H1 (cell line): ENCODE measurements around the gene MCL1. TPM values are rescaled to one million over a fixed set of nuclear protein-coding genes. Genes with fewer than 3 reads are reported as not detected.

Experiments used
- ATF2 ChIP-seq: IDR thresholded peaks from 2 replicates; pipeline ENCODE4 v1.6.1; 2012; ENCODE audit warnings: low read length, inconsistent platforms
- CHD7 ChIP-seq: fragments of 300-600 bp; sonication (generic); IDR thresholded peaks from 2 replicates; pipeline ENCODE4 v1.7.1; 2012; ENCODE audit warnings: low read length, moderate library complexity, mild to moderate bottlenecking, inconsistent platforms; ENCODE audit not compliant: insufficient replicate concordance
- JUN ChIP-seq: IDR thresholded peaks from 2 replicates; pipeline ENCODE4 v1.6.1; 2011; ENCODE audit warnings: low read depth, mild to moderate bottlenecking, improper control_type of control experiment, low read length
- RFX5 ChIP-seq: IDR thresholded peaks from 2 replicates; pipeline ENCODE4 v1.6.1; 2011; ENCODE audit warnings: low read depth, low read length, improper control_type of control experiment, borderline replicate concordance
- polyA plus RNA-seq, 7 experiments: library from polyadenylated mRNA; depleted of rRNA in 3 of 7; stranded (reverse) in 5 of 7; unstranded in 2 of 7; fragments of >200 nt in 5 of 7; fragments of 200-250 nt in 2 of 7; gene quantifications; 1 replicate in 5 of 7; 2 replicates in 1 of 7; 4 replicates in 1 of 7; pipeline versions ENCODE4 v1.2.1 to v1.2.3, GENCODE V29; 2011 to 2013; ENCODE audit warnings: missing spikeins in 2 of 7, mixed read lengths in 2 of 7
- total RNA-seq: library from RNA; stranded (reverse); fragmentation: NEBNext Ultra II Directional; extraction: Animal tissue kit (Norgen Biotek cat#: 25700); gene quantifications from 2 replicates; pipeline ENCODE4 v1.2.1, GENCODE V29; 2021

The MCL1 gene
- total and polyA plus RNA-seq, 2 of the 8 experiments (the other 6 are each of a cell fraction or from before 2014, with no cell fraction given): 61.1 to 218 TPM

GRCh38 chr1:150548324-150548631 lies 31.1 kb downstream of the MCL1 start (continued):
- TF ChIP-seq CHD7: no peak
- TF ChIP-seq JUN: no peak
- TF ChIP-seq ATF2: no peak
- TF ChIP-seq RFX5: no peak
